ENCODE measurements around the gene CHIC2.

Gene CHIC2

GRCh38 chr4:54041100-54041499, 23.3 kb downstream of the CHIC2 start:
- peaks cover 42% of the 10 kb centered on the region for H3K36me3 ChIP-seq (ENCODE audit: low read depth)
- TF ChIP-seq CTCF (IDR thresholded peaks at IDR 0.05; ENCODE audit: poor library complexity, severe bottlenecking), result no peak
- no peaks in the 10 kb centered on the region for H3K27me3 ChIP-seq (ENCODE audit: insufficient read depth, poor library complexity, severe bottlenecking)
- no peak overlapping the region for H3K4me3 ChIP-seq (ENCODE audit: severe bottlenecking)
- H3K4me1 ChIP-seq (ENCODE audit: insufficient read depth, poor library complexity, severe bottlenecking), result no peaks in the 10 kb centered on the region
- no peaks in the 10 kb centered on the region for H3K9me3 ChIP-seq (ENCODE audit: severe bottlenecking)
- DNase-seq (ENCODE audit: low spot score) (no peak), ATAC-seq (ENCODE audit: low read depth) (no peak)
- H3K27ac ChIP-seq (ENCODE audit: poor library complexity, severe bottlenecking), result no peak overlapping the region

GRCh38 chr4:54038056-54038455, 26.3 kb downstream of the CHIC2 start:
- H3K36me3 ChIP-seq (ENCODE audit: low read depth), result peaks cover 49% of the 10 kb centered on the region

GRCh38 chr4:54036184-54036583, 28.2 kb downstream of the CHIC2 start:
- Histone ChIP-seq H3K27me3 (ENCODE audit: insufficient read depth, poor library complexity, severe bottlenecking) (no peaks in the 10 kb centered on the region), H3K9me3 (ENCODE audit: severe bottlenecking) (no peaks in the 10 kb centered on the region), H3K4me3 (ENCODE audit: severe bottlenecking) (no peak overlapping the region), H3K4me1 (ENCODE audit: insufficient read depth, poor library complexity, severe bottlenecking) (no peaks in the 10 kb centered on the region), H3K36me3 (ENCODE audit: low read depth) (peaks cover 45% of the 10 kb centered on the region), H3K27ac (ENCODE audit: poor library complexity, severe bottlenecking) (no peak overlapping the region)
- DNase-seq (ENCODE audit: low spot score) (no peak), ATAC-seq (ENCODE audit: low read depth) (no peak)
- no peak for TF ChIP-seq CTCF (IDR thresholded peaks at IDR 0.05; ENCODE audit: poor library complexity, severe bottlenecking)

More at GRCh38 chr4:54038056-54038455, 26.3 kb downstream of the CHIC2 start:
- Histone ChIP-seq H3K4me1 (ENCODE audit: insufficient read depth, poor library complexity, severe bottlenecking) (no peaks in the 10 kb centered on the region), H3K4me3 (ENCODE audit: severe bottlenecking) (no peak overlapping the region), H3K27me3 (ENCODE audit: insufficient read depth, poor library complexity, severe bottlenecking) (no peaks in the 10 kb centered on the region), H3K9me3 (ENCODE audit: severe bottlenecking) (no peaks in the 10 kb centered on the region), H3K27ac (ENCODE audit: poor library complexity, severe bottlenecking) (no peak overlapping the region)
- no peak for TF ChIP-seq CTCF (IDR thresholded peaks at IDR 0.05; ENCODE audit: poor library complexity, severe bottlenecking)
- no peak for ATAC-seq (ENCODE audit: low read depth)
- DNase-seq (ENCODE audit: low spot score), result no peak

- TF ChIP-seq CTCF (IDR thresholded peaks at IDR 0.05; ENCODE audit: poor library complexity, severe bottlenecking), result no peak
- DNase-seq (ENCODE audit: low spot score), result no peak
Observed at GRCh38 chr4:54032558-54033135, 31.8 kb downstream of the CHIC2 start.

GRCh38 chr4:54027311-54027710, 37.1 kb downstream of the CHIC2 start:
- H3K4me3 ChIP-seq (ENCODE audit: severe bottlenecking), result no peak overlapping the region
- no peak for DNase-seq (ENCODE audit: low spot score)
- ATAC-seq (ENCODE audit: low read depth), result no peak
- TF ChIP-seq CTCF (IDR thresholded peaks at IDR 0.05; ENCODE audit: poor library complexity, severe bottlenecking), result no peak
- H3K4me1 ChIP-seq (ENCODE audit: insufficient read depth, poor library complexity, severe bottlenecking), result peaks cover 12% of the 10 kb centered on the region
- no peaks in the 10 kb centered on the region for H3K9me3 ChIP-seq (ENCODE audit: severe bottlenecking)
- H3K36me3 ChIP-seq (ENCODE audit: low read depth), result peaks cover 26% of the 10 kb centered on the region
- no peaks in the 10 kb centered on the region for H3K27me3 ChIP-seq (ENCODE audit: insufficient read depth, poor library complexity, severe bottlenecking)
- no peak overlapping the region for H3K27ac ChIP-seq (ENCODE audit: poor library complexity, severe bottlenecking)

More at GRCh38 chr4:54032558-54033135, 31.8 kb downstream of the CHIC2 start:
- Histone ChIP-seq H3K36me3 (ENCODE audit: low read depth) (peaks cover 39% of the 10 kb centered on the region), H3K9me3 (ENCODE audit: severe bottlenecking) (no peaks in the 10 kb centered on the region), H3K27me3 (ENCODE audit: insufficient read depth, poor library complexity, severe bottlenecking) (no peaks in the 10 kb centered on the region), H3K4me3 (ENCODE audit: severe bottlenecking) (no peak overlapping the region), H3K27ac (ENCODE audit: poor library complexity, severe bottlenecking) (no peak overlapping the region), H3K4me1 (ENCODE audit: insufficient read depth, poor library complexity, severe bottlenecking) (peaks cover 7% of the 10 kb centered on the region)
- no peak for ATAC-seq (ENCODE audit: low read depth)
